DOHH2 (cell line): Measurements from ENCODE around the gene CCNL1.

Experiments
- EZH2phosphoT487 ChIP-seq: fragments of 200-600 bp; sonication (generic); IDR thresholded peaks from 2 replicates; pipeline ENCODE4 v1.6.1; 2017; ENCODE audit warnings: borderline replicate concordance, mild to moderate bottlenecking, antibody characterized with exemption, low read length, moderate library complexity, mixed read lengths
- TF ChIP-seq, protein P1 (sequence below): fragments of 200-600 bp; sonication (generic); IDR thresholded peaks from one replicate; pipeline ENCODE4 v1.5.1; 2014; ENCODE audit warnings: antibody characterized with exemption, mild to moderate bottlenecking, low read depth, low read length; ENCODE audit not compliant: poor library complexity, severe bottlenecking

DNA sequence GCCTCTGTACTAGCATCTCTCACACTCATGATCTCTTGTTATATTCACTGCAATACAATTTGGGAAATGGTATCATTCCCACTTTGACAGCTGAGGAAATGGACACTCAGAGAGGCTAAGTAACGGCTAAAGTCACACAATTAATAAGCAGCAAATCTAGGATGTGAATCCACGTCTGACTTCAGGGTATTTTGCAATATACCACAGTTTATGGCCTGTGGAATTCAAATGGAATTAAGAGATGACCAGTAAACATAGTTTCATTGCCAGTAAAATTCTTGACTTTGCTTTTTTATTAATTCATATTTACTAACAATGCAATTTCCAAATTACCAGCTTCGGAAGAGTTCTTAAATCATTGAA, 61.1 kb downstream of the CCNL1 start:
- TF ChIP-seq, protein P1, sequence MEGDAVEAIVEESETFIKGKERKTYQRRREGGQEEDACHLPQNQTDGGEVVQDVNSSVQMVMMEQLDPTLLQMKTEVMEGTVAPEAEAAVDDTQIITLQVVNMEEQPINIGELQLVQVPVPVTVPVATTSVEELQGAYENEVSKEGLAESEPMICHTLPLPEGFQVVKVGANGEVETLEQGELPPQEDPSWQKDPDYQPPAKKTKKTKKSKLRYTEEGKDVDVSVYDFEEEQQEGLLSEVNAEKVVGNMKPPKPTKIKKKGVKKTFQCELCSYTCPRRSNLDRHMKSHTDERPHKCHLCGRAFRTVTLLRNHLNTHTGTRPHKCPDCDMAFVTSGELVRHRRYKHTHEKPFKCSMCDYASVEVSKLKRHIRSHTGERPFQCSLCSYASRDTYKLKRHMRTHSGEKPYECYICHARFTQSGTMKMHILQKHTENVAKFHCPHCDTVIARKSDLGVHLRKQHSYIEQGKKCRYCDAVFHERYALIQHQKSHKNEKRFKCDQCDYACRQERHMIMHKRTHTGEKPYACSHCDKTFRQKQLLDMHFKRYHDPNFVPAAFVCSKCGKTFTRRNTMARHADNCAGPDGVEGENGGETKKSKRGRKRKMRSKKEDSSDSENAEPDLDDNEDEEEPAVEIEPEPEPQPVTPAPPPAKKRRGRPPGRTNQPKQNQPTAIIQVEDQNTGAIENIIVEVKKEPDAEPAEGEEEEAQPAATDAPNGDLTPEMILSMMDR: no peak
- TF ChIP-seq EZH2phosphoT487: no peak
